ENCODE data around the gene TPRG1.

The TPRG1 gene

DNA sequence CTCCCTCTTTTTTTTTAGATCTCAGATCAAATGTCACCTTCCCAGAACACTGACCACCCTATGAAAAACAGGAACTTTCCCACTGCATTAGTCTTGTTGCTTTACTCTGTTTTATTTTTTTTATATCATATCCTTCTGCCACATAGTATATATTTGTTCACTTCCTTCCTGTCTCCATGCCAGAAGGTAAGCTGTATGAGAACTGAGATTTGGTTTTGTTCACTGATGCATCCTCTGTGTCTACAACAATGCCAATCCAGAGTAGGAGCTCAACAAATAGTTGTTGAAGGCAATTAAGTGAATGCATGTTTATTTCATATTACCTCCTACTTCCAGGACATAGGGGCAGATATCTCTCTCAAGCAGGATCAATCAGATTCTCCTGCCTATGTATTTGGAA is 114.4 kb downstream of the TPRG1 start:
- DNase-seq, result no peak

GRCh38 chr3:189286916-189287315 is 115.1 kb downstream of the TPRG1 start:
- DNase-seq, result no peak

GRCh38 chr3:189288348-189289235 is 116.8 kb downstream of the TPRG1 start:
- DNase-seq, result no peak

DNA sequence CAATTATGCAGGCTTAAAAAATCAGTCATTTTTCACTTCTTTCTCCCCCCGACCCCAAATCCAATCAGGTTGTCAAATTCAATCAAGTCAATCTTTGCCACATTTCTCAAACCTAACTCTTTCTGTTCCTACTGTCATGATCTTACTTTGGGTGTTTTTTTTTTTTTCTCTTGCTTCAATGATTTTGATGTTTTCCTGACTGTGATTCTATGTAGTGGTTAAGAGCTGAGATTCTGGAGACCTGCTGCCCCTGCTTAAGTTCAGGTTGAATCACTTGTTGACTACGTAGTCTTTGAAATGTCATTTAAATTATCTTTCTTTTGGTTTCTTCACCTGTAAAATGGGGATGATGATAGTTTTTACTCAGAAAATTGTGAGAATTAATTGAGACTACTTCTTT is 117.5 kb downstream of the TPRG1 start:
- DNase-seq, result no peak

DNA sequence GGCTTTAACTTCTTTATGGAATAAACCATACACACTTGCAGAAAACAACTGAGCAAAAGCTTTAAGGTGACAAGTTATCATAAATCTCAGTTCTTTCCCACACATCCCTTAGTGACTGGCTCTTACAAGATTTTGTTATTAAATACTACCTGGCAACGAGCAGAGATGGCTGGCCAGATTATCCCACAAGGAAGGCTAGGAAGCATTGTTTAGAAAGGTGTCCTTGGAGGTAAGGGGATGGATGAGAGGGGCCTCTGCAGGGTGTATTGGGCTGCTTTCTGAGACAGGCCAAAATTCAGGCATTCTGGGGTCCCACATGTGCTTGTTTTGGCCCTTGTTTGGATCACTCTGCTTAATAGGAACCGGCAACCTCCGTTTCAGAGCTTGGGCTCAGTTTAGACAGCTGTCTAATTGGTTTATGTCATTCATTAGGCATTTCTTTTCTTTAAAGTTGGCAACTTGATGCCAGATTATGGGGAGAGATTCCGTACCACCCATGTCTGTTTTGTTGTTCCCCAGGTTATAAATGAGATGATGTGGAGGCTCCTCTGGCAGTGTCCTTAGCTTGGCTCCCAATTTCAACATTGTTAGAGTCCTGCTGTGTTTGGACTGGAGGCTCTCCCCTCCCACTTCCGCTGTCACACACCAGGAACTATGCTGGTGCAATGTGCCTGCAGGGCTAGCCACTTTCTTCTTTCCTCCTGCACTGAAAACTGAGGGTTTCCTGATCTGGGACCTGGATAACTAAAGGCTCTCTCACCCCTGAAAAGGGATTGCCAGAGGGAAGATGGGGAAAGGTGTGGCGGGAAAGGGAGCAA is 121.1 kb downstream of the TPRG1 start:
- DNase-seq, result no peak

GRCh38 chr3:189294649-189295048 is 122.9 kb downstream of the TPRG1 start:
- no peak for DNase-seq

DNA sequence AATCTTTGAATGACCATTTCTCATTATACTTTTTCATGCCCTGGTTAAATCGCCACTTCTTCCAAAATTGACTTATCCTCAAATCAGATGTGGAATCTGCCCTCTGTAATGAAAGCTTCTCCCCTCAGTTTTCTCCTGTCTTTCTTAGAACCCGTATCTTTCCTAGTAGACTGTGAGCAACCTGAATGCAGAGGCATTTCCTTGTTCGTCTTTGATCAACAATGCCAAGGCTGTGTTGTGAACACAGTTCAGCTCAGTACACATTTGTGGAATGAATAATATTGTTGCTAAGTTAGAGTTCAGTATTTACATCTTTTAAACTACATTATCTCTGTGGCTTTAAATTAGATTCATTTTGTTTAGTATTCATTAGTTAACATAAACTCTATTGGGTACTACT is 123.3 kb downstream of the TPRG1 start:
- no peak for DNase-seq

DNA sequence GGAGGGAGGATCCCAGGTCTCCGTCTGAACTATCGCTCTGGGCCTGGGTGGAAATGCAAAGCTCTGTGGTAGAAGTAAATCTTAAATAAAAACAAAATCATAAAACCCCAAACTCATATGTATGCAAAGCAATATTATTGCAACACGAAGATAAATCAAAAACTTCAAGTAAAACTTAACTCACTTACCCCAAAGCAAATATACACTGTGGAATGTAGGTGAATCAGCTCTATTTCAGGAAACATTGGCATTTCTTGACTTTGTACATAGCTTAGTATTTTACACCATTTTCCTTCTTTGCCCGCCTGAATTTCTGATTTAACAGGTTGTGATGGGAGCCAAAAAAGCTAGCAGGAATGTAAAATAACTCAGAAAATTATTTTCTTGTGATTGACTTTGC is 126.2 kb downstream of the TPRG1 start:
- no peak for DNase-seq

GRCh38 chr3:189298469-189299375 is 127.0 kb downstream of the TPRG1 start:
- no peak for DNase-seq

DNA sequence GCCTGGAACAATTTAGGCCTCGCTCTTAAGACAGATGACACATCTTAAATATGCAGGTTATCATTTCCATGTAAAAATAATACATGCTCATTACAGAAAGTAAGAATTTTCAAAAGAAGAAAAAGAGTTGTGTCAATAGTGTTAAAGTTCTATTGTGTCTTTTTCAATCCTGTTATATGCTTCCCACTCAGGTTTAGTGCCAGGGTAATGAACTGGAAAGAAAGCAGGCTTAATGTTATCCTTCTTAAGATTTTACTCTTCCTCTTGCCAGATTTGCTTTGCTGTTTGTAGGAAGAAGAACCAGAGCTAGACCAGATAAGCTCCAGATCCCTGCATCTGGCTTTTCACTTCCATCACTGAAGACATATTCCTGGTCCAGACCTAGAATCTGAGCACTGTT is 128.6 kb downstream of the TPRG1 start:
- no peak for DNase-seq

- DNase-seq, result no peak
Measured at GRCh38 chr3:189301479-189301878, 129.7 kb downstream of the TPRG1 start.

- DNase-seq, result no peak
Measured at GRCh38 chr3:189303584-189303983, 131.8 kb downstream of the TPRG1 start.

- no peak for DNase-seq
Measured at GRCh38 chr3:189304465-189305351, 132.9 kb downstream of the TPRG1 start.

DNA sequence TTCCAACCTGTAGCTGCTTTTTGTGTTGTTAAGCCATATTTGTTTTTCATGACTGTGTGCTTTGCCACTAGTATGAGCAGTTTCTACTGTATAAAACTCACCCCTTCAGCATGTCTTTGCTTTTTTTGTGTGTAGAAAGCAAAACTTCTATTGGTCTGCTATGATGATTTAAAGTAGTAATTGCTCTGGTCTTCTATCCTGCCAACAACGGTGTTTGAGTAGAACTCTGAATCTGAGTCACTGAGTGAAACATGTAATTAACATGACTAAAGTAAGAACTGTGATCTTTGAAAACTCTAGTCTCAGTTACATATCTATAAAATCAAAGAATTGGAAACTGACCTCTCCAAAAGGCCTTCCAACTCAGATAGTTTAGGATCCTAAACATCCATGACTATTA is 133.6 kb downstream of the TPRG1 start:
- DNase-seq, result no peak

DNA sequence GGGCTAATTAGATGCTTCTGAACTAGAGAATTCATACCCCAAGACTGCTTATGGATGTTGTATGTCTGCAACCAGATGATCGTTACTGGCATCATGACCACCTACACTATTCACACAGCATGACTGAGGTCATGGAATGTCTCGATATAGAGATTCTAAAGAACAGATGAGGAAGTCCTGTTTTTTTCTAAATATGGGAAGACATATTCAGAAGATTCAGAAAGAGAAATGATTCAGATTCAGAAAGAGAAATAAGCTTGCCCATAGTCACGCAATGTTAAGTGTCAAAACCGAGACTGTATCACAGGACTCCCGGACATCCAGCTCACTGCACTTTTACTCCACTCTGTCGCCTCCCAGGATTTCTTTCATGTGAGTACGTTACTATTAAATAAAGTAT is 136.2 kb downstream of the TPRG1 start:
- DNase-seq, result no peak

GRCh38 chr3:189308608-189309007 is 136.8 kb downstream of the TPRG1 start:
- DNase-seq, result no peak

DNA sequence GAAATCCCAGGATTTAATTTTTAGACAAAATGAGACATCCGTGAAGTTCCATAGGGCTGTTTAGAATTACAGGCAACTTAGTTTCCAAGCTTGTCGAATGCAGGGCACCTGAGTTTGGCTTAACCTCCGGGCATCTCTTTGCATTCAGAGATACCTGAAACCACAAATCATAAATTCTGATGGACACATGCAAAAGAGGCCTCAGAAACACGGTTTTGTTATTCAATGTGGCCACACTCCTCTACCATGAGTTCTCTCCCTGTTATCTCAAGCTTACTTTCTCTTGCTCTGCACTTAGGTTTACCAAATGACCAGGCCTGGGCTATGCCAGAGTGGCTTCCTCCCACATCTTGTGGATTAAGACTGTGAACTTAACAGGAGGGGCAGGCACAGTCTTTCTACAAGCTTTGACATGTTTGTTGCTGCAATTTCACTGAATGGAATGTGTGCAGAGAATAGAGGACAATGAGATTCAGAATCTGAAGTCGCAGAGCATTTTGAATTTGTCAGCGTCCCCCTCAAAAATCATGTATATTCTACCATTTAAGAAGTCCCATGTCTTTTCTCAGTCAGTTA is 137.7 kb downstream of the TPRG1 start:
- no peak for DNase-seq

- no peak for DNase-seq
Measured at GRCh38 chr3:189311521-189311920, 139.8 kb downstream of the TPRG1 start.

GRCh38 chr3:189312866-189313265 is 141.1 kb downstream of the TPRG1 start:
- DNase-seq, result no peak

DNA sequence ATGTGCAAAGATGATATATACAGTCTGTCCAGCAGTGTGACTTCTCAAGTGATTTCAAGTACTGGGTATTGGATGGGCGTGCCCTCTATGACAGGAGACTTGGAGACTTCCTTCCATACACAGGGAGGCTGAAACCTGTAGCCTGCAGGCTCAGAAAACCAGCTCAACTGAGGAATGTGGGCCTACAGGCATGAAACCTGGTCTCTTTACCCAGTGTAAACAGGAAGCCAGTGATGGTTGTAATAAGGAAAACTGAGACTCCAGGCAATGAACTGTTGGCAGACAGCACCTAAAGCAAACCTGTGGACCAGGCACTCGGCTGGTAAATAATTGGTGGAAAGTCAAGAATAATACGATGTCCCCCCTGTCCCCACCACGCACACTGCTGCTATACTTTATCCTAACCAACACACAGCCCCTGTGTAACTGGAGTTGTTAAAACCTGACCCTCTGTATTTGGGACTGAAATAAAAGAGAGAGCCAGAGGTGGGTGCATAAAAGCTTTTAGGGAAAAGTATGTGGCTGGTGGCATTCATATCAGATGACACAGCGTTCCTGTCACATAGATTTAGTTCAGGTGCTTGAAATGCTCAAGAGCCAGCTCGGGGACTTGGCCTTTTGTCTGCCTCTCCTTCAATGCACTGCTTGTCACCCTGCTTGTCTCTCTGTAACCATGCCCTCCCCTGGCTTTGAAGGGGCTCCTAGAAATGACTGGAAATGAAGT is 144.7 kb downstream of the TPRG1 start:
- DNase-seq, result no peak

DNA sequence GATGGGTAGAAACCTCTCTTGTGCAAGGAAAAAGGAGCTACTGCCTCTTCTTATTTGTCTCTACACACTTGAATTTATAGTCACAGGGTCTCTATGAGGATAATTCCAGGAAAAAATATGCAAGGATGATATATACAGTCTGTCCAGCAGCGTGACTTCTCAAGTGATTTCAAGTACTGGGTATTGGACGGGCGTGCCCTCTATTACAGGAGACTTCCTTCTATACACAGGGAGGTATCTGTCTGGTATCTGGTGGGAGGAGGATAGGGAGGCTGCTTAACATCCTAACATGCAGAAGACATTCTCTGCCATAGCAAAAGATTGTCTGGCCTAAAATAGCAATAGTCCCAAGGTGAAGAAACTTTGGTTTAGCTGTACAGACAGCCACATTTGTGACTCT is 146.1 kb downstream of the TPRG1 start:
- no peak for DNase-seq

Measured in effector CD4-positive, alpha-beta T cell (primary cell).